ENCODE results near the gene RAET1E.

Gene RAET1E

GRCh38 chr6:149877659-149878058, 20.3 kb downstream of the RAET1E start:
- Histone ChIP-seq H3K36me3 (no peaks in the 10 kb centered on the region), H3K27ac (no peak overlapping the region), H3K9me3 (no peaks in the 10 kb centered on the region), H3K4me1 (ENCODE audit: control insufficient read depth in 1 of 2, insufficient read depth in 1 of 2, low read depth in 1 of 2, low read length in 1 of 2) (no peaks in the 10 kb centered on the region), H3K27me3 (peaks cover 71% of the 10 kb centered on the region), H3K4me3 (ENCODE audit: low read depth in 1 of 2, low read length in 1 of 2) (no peak overlapping the region)
- TF ChIP-seq CTCF (IDR thresholded peaks at IDR 0.05), result no peak

GRCh38 chr6:149876241-149876933, 21.5 kb downstream of the RAET1E start:
- no peaks in the 10 kb centered on the region for H3K36me3 ChIP-seq
- no peaks in the 10 kb centered on the region for H3K9me3 ChIP-seq
- no peaks in the 10 kb centered on the region for H3K4me1 ChIP-seq (ENCODE audit: control insufficient read depth in 1 of 2, insufficient read depth in 1 of 2, low read depth in 1 of 2, low read length in 1 of 2)
- no peak overlapping the region for H3K4me3 ChIP-seq (ENCODE audit: low read depth in 1 of 2, low read length in 1 of 2)
- TF ChIP-seq CTCF (IDR thresholded peaks at IDR 0.05), result no peak
- H3K27ac ChIP-seq, result no peak overlapping the region
- H3K27me3 ChIP-seq, result peaks cover 75% of the 10 kb centered on the region

GRCh38 chr6:149872233-149872632, 25.7 kb downstream of the RAET1E start:
- H3K36me3 ChIP-seq, result no peaks in the 10 kb centered on the region
- no peaks in the 10 kb centered on the region for H3K4me1 ChIP-seq (ENCODE audit: control insufficient read depth in 1 of 2, insufficient read depth in 1 of 2, low read depth in 1 of 2, low read length in 1 of 2)
- TF ChIP-seq CTCF (IDR thresholded peaks at IDR 0.05), result no peak
- no peaks in the 10 kb centered on the region for H3K9me3 ChIP-seq
- peaks cover 71% of the 10 kb centered on the region for H3K27me3 ChIP-seq
- H3K4me3 ChIP-seq (ENCODE audit: low read depth in 1 of 2, low read length in 1 of 2), result no peak overlapping the region
- H3K27ac ChIP-seq, result no peak overlapping the region

GRCh38 chr6:149871182-149871581, 26.7 kb downstream of the RAET1E start:
- TF ChIP-seq CTCF (IDR thresholded peaks at IDR 0.05), result no peak
- H3K4me1 ChIP-seq (ENCODE audit: control insufficient read depth in 1 of 2, insufficient read depth in 1 of 2, low read depth in 1 of 2, low read length in 1 of 2), result no peaks in the 10 kb centered on the region
- H3K27me3 ChIP-seq, result peaks cover 63% of the 10 kb centered on the region
- H3K4me3 ChIP-seq (ENCODE audit: low read depth in 1 of 2, low read length in 1 of 2), result no peak overlapping the region
- H3K36me3 ChIP-seq, result no peaks in the 10 kb centered on the region
- H3K27ac ChIP-seq, result no peak overlapping the region
- H3K9me3 ChIP-seq, result no peaks in the 10 kb centered on the region

- H3K4me1 ChIP-seq (ENCODE audit: control insufficient read depth in 1 of 2, insufficient read depth in 1 of 2, low read depth in 1 of 2, low read length in 1 of 2), result peaks cover 4 to 5% of the 10 kb centered on the region in 2 experiments
- H3K9me3 ChIP-seq, result no peaks in the 10 kb centered on the region
- no peak overlapping the region for H3K4me3 ChIP-seq (ENCODE audit: low read depth in 1 of 2, low read length in 1 of 2)
- H3K36me3 ChIP-seq, result no peaks in the 10 kb centered on the region
- TF ChIP-seq CTCF (IDR thresholded peaks at IDR 0.05), result no peak
- H3K27ac ChIP-seq, result no peak overlapping the region
- peaks cover 68% of the 10 kb centered on the region for H3K27me3 ChIP-seq
Measured at GRCh38 chr6:149869275-149869892, 28.5 kb downstream of the RAET1E start.
